Fibroblast of upper back skin (primary cell): Measurements from ENCODE around the gene GSTM4.
"Not testable (repeated sequence)": the region's sequence is repeated elsewhere in the genome, so short reads cannot be mapped to it uniquely, and the experiment has no call there.

ENCODE experiments used
- DNase-seq: peaks from one replicate; pipeline ENCODE4 v3.0.0-alpha.2; 2013

GSTM4 gene

GRCh38 chr1:109639841-109640184 is 16.1 kb upstream of the GSTM4 start:
- DNase-seq: no peak

- peak; percentile 60 for DNase-seq
Observed at GRCh38 chr1:109640285-109640865, 15.5 kb upstream of the GSTM4 start.

GRCh38 chr1:109641078-109641740 is 14.7 kb upstream of the GSTM4 start:
- DNase-seq: no peak

- no peak for DNase-seq
Observed at GRCh38 chr1:109641861-109642260, 14.0 kb upstream of the GSTM4 start.

GRCh38 chr1:109642626-109643025 is 13.3 kb upstream of the GSTM4 start:
- DNase-seq: peak; percentile 43

GRCh38 chr1:109643385-109644230 is 12.3 kb upstream of the GSTM4 start:
- DNase-seq: peak; percentile 69

- DNase-seq: no peak
Observed at GRCh38 chr1:109644670-109645069, 11.2 kb upstream of the GSTM4 start.

GRCh38 chr1:109649491-109649914 is 6.4 kb upstream of the GSTM4 start:
- DNase-seq: peak; percentile 21

GRCh38 chr1:109650609-109651008 is 5.3 kb upstream of the GSTM4 start:
- peak; percentile 69 for DNase-seq

GRCh38 chr1:109652402-109652801 is 3.5 kb upstream of the GSTM4 start:
- no peak for DNase-seq

GRCh38 chr1:109653306-109653705 is 2.6 kb upstream of the GSTM4 start:
- DNase-seq: peak; percentile 49

GRCh38 chr1:109654519-109654918 is 1.4 kb upstream of the GSTM4 start:
- no peak for DNase-seq

- no peak for DNase-seq
Observed at GRCh38 chr1:109657395-109657794, 1.5 kb downstream of the GSTM4 start.

- no peak for DNase-seq
Observed at GRCh38 chr1:109657970-109658369, 2.1 kb downstream of the GSTM4 start.

- DNase-seq: no peak
Observed at GRCh38 chr1:109658533-109659042, 2.7 kb downstream of the GSTM4 start.

- DNase-seq: no peak
Observed at GRCh38 chr1:109659145-109659544, 3.2 kb downstream of the GSTM4 start.

GRCh38 chr1:109659997-109660690 is 4.2 kb downstream of the GSTM4 start:
- DNase-seq: peak; percentile 17

GRCh38 chr1:109660691-109661026 is 4.8 kb downstream of the GSTM4 start:
- not testable (repeated sequence) for DNase-seq

GRCh38 chr1:109661391-109661790 is 5.5 kb downstream of the GSTM4 start:
- no peak for DNase-seq

GRCh38 chr1:109664671-109665070 is 8.8 kb downstream of the GSTM4 start:
- DNase-seq: no peak

GRCh38 chr1:109667452-109668122 is 11.7 kb downstream of the GSTM4 start, which contains the start of gene GSTM2:
GSTM2 (plus strand) TSS chr1:109668057; CDS start chr1:109668116, 59 bp downstream.
- peak; percentile 86 for DNase-seq

GRCh38 chr1:109668123-109668775 is 12.3 kb downstream of the GSTM4 start:
- no peak for DNase-seq
